HCT116 (cell line): Measurements from ENCODE around the gene WAC. TPM values are rescaled to one million over a fixed set of nuclear protein-coding genes. Genes with fewer than 3 reads are reported as not detected.

Experiments
- ATAC-seq: fragments of 200-7000 bp; cut with Tn5 transposase; 2 replicates; pipeline ENCODE4 v1.9.1; 2020; ENCODE audit warnings: mild to moderate bottlenecking, moderate library complexity
- BruUV-seq: library from RNA; stranded (reverse); fragments of 400-500 nt; replicated peaks from 2 replicates; lab custom pipeline; 2021; lab: Mats Ljungman, UMichigan
- CTCF ChIA-PET: fragments of 300-600 bp; sonication (Branson Sonifier 250); formaldehyde crosslinking; loops from one replicate; lab custom pipeline; 2021; ENCODE audit warnings: antibody characterized with exemption; lab: Charles Lee
- POLR2A ChIA-PET: fragments of 300-600, 350-600 bp; sonication (Branson Sonifier 250); formaldehyde crosslinking; loops from one replicate; lab custom pipeline; 2021; ENCODE audit warnings: antibody characterized with exemption; lab: Charles Lee
- RAD21 ChIA-PET, 2 experiments: fragments of 300-600 bp; sonication (Branson Sonifier 250); formaldehyde crosslinking; loops; one replicate each; lab custom pipeline; 2023; ENCODE audit warnings: low total read pairs in 2 of 2; ENCODE audit not compliant: uncharacterized antibody in 2 of 2, unreplicated experiment in 2 of 2, low non-redundant PET in 1 of 2; lab: Charles Lee
- DNase-seq: peaks from one replicate; pipeline ENCODE4 v3.0.0-alpha.2; 2010; ENCODE audit warnings: low read depth, low spot score
- H2AFZ ChIP-seq: fragments of 200-600 bp; shearing (Covaris generic), sonication (generic); 2 replicates; pipeline ENCODE4 v1.6.1; 2017; ENCODE audit warnings: low read depth, mixed run types, mixed read lengths, antibody characterized with exemption, low read length; ENCODE audit not compliant: poor library complexity, severe bottlenecking
- H3K27ac ChIP-seq: 2 replicates; pipeline ENCODE4 v1.5.1; 2012; ENCODE audit warnings: low read depth, low read length
- H3K27me3 ChIP-seq: fragments of 200-600 bp; sonication (generic); 2 replicates; pipeline ENCODE4 v1.6.1; 2016; ENCODE audit warnings: mixed run types, low read length, mixed read lengths; ENCODE audit not compliant: insufficient read depth
- H3K36me3 ChIP-seq, 2 experiments: fragments of 200-500 bp in 1 of 2; fragments of 200-600 bp in 1 of 2; sonication (Bioruptor generic) in 1 of 2; sonication (generic) in 1 of 2; 2 replicates each; pipeline versions ENCODE4 v1.5.1 to v1.6.1; 2014 to 2016; ENCODE audit warnings: low read length in 2 of 2, inconsistent platforms in 1 of 2, mixed read lengths in 1 of 2, mixed run types in 1 of 2; ENCODE audit not compliant: insufficient read depth in 2 of 2, control insufficient read depth in 1 of 2
- H3K4me1 ChIP-seq, 2 experiments: fragments of 200-600 bp in 1 of 2; sonication (generic) in 1 of 2; 2 replicates each; pipeline versions ENCODE4 v1.5.1 to v1.6.1; 2012 to 2017; ENCODE audit warnings: low read length in 2 of 2, inconsistent platforms in 1 of 2, mild to moderate bottlenecking in 1 of 2, mixed read lengths in 1 of 2, mixed run types in 1 of 2, moderate library complexity in 1 of 2; ENCODE audit not compliant: insufficient read depth in 2 of 2, control insufficient read depth in 1 of 2
- H3K4me2 ChIP-seq: fragments of 200-600 bp; sonication (generic); 2 replicates; pipeline ENCODE4 v1.6.1; 2017; ENCODE audit warnings: mixed run types, low read length, mixed read lengths
- H3K4me3 ChIP-seq, 2 experiments: fragments of 200-600 bp in 1 of 2; sonication (generic) in 1 of 2; replicated peaks in 1 of 2; 2 replicates each; pipeline ENCODE4 v1.5.1; 2011 to 2016; ENCODE audit warnings: low read length in 2 of 2, control low read depth in 1 of 2, low read depth in 1 of 2, mild to moderate bottlenecking in 1 of 2, mixed read lengths in 1 of 2, mixed run types in 1 of 2
- H3K79me2 ChIP-seq: fragments of 200-600 bp; sonication (generic); 2 replicates; pipeline ENCODE4 v1.6.1; 2017; ENCODE audit warnings: mild to moderate bottlenecking, mixed run types, low read length, moderate library complexity, mixed read lengths; ENCODE audit not compliant: insufficient read depth
- H3K9ac ChIP-seq: fragments of 200-600 bp; sonication (generic); 2 replicates; pipeline ENCODE4 v1.6.1; 2016; ENCODE audit warnings: low read length, mixed read lengths
- H3K9me2 ChIP-seq: fragments of 200-600 bp; sonication (generic), shearing (Covaris generic); 2 replicates; pipeline ENCODE4 v1.6.1; 2017; ENCODE audit warnings: mixed run types, mild to moderate bottlenecking, moderate library complexity; ENCODE audit not compliant: insufficient read depth
- H3K9me3 ChIP-seq, 2 experiments: fragments of 200-500 bp in 1 of 2; fragments of 200-600 bp in 1 of 2; sonication (Bioruptor generic) in 1 of 2; sonication (generic) in 1 of 2; 2 replicates each; pipeline ENCODE4 v1.6.1; 2014 to 2017; ENCODE audit warnings: low read length in 2 of 2, mixed read lengths in 2 of 2, inconsistent platforms in 1 of 2, low read depth in 1 of 2, mild to moderate bottlenecking in 1 of 2, mixed run types in 1 of 2, moderate library complexity in 1 of 2; ENCODE audit not compliant: control insufficient read depth in 1 of 2, insufficient read depth in 1 of 2
- H4K20me1 ChIP-seq: fragments of 200-600 bp; sonication (generic), shearing (Covaris generic); 2 replicates; pipeline ENCODE4 v1.6.1; 2017; ENCODE audit warnings: mixed run types, mild to moderate bottlenecking, moderate library complexity; ENCODE audit not compliant: insufficient read depth
- CBX3 ChIP-seq: IDR thresholded peaks from 2 replicates; pipeline ENCODE4 v1.6.1; 2012; ENCODE audit warnings: low read depth
- CEBPB ChIP-seq: IDR thresholded peaks from 2 replicates; pipeline ENCODE4 v1.6.1; 2012; ENCODE audit warnings: low read depth
- EZH2phosphoT487 ChIP-seq: fragments of 200-600 bp; IDR thresholded peaks from 2 replicates; pipeline ENCODE4 v1.6.1; 2018; ENCODE audit warnings: antibody characterized with exemption, borderline replicate concordance
- JUND ChIP-seq: IDR thresholded peaks from 2 replicates; pipeline ENCODE4 v1.6.1; 2012
- POLR2A ChIP-seq: IDR thresholded peaks from 2 replicates; pipeline ENCODE4 v1.7.0; 2011; ENCODE audit warnings: borderline replicate concordance; ENCODE audit not compliant: insufficient read depth, insufficient read length; ENCODE audit errors: extremely low read depth
- POLR2AphosphoS5 ChIP-seq: IDR thresholded peaks from 2 replicates; pipeline ENCODE4 v1.6.1; 2011; ENCODE audit warnings: mild to moderate bottlenecking, low read depth, low read length, moderate library complexity
- SIN3A ChIP-seq: IDR thresholded peaks from 2 replicates; pipeline ENCODE4 v1.6.1; 2012; ENCODE audit warnings: low read depth
- TCF7L2 ChIP-seq: IDR thresholded peaks from 2 replicates; pipeline ENCODE4 v1.7.0; 2011; ENCODE audit warnings: borderline replicate concordance, inconsistent platforms; ENCODE audit not compliant: insufficient read depth, insufficient read length; ENCODE audit errors: extremely low read depth
- YY1 ChIP-seq: IDR thresholded peaks from 2 replicates; pipeline ENCODE4 v1.6.1; 2011; ENCODE audit warnings: low read length, low read depth, moderate library complexity, mild to moderate bottlenecking; ENCODE audit not compliant: insufficient replicate concordance; ENCODE audit errors: extremely low read depth
- ZFX ChIP-seq: fragments of 450-650 bp; IDR thresholded peaks from 2 replicates; pipeline ENCODE4 v1.6.1; 2017
- intact Hi-C: fragments of 100-400 bp; cut with micrococcal nuclease; formaldehyde crosslinking; loops from 2 replicates; pipeline ENCODE4 v1.10.0; 2022
- total RNA-seq: library from RNA; stranded (reverse); gene quantifications from one replicate; pipeline ENCODE4 v1.2.1, GENCODE V29; 2021; ENCODE audit not compliant: unreplicated experiment

The WAC gene
- total RNA-seq, 1 experiment from 2014 or later = 117 TPM

DNA sequence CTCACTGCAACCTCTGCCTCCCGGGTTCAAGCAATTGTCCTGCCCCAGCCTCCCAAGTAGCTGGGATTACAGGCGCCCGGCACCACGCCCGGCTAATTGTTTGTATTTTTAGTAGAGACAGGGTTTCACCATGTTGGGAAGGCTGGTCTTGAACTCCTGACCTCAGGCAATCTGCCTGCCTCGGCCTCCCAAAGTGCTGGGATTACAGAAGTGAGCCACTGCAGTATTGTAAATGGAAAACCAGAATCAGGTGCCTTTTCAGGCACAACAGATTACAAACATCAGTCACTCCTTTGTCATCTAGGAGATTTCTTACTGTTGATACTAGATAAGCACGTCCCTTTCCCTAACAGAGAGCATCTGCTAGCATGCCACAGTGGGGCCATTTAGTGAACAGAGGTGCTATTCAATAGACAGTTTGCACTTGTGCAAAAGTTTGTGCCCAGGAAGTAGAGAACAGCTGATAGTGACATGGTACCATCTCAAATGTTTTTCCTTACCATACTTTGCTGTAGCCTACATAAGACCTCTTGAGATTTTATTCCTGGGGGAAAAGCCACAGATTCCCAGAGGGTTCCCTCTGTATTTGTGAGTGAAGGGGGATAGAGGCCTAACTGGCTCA, 24.5 kb upstream of the WAC start:
- CTCF ChIA-PET = no interaction called here
- Histone ChIP-seq H4K20me1 (no peaks in the 10 kb centered on the region), H3K27ac (no peak overlapping the region), H3K27me3 (no peaks in the 10 kb centered on the region), H3K9ac (no peak overlapping the region), H3K36me3 (no peaks in the 10 kb centered on the region), H3K4me1 (peaks cover 2 to 3% of the 10 kb centered on the region in 2 experiments), H3K4me3 (no peak overlapping the region), H3K4me2 (no peak overlapping the region), H3K9me2 (no peaks in the 10 kb centered on the region), H2AFZ (no peak overlapping the region), H3K9me3 (no peaks in the 10 kb centered on the region), H3K79me2 (no peaks in the 10 kb centered on the region)
- no peak for TF ChIP-seq EZH2phosphoT487
- TF ChIP-seq POLR2A = no peak
- no peak for TF ChIP-seq ZFX
- no peak for TF ChIP-seq YY1
- TF ChIP-seq TCF7L2 = no peak
- no peak for TF ChIP-seq SIN3A
- no peak for TF ChIP-seq CBX3
- no peak for TF ChIP-seq JUND
- DNase-seq = no peak
- BruUV-seq = no TSS peak
- no peak for ATAC-seq
- intact Hi-C loops = no loop called here
- RAD21 ChIA-PET = no interaction called here
- POLR2A ChIA-PET = no interaction called here

DNA sequence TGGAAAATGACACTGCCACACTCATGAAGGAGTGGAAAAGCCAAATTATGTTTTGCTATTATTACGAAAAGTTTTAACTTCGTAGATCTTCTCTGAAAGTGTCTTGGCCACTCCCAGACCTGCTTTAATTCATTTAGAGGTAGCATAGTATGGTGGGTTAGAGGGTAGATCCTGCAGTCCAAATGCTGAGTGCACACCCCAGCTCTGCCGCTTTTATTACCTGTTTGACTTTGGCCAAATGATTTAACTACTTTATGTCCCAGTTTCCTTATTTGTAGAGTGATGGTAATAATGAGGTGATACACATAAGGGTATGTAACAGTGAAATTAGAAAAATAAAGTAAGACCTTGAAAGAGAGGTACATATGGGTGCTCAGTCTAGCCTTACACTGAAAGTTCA, 23.6 kb upstream of the WAC start:
- no peak for DNase-seq
- Histone ChIP-seq H3K79me2 (no peaks in the 10 kb centered on the region), H4K20me1 (no peaks in the 10 kb centered on the region), H3K9ac (no peak overlapping the region), H3K36me3 (no peaks in the 10 kb centered on the region), H3K27ac (no peak overlapping the region), H3K9me2 (no peaks in the 10 kb centered on the region), H2AFZ (no peak overlapping the region), H3K27me3 (no peaks in the 10 kb centered on the region), H3K4me2 (no peak overlapping the region), H3K4me3 (no peak overlapping the region), H3K9me3 (no peaks in the 10 kb centered on the region), H3K4me1 (no peaks in the 10 kb centered on the region)
- POLR2A ChIA-PET = no interaction called here
- RAD21 ChIA-PET = no interaction called here
- no TSS peak for BruUV-seq
- ATAC-seq = no peak
- CTCF ChIA-PET = no interaction called here
- intact Hi-C loops = no loop called here
- TF ChIP-seq CEBPB = no peak
- TF ChIP-seq POLR2AphosphoS5 = no peak
